IPS DF 19.7 (cell line): ENCODE measurements around the gene EXOSC7.
A peak's percentile ranks its signal among the peaks of the same experiment; 100 is the strongest.
"Not testable (repeated sequence)": the region's sequence is repeated elsewhere in the genome, so short reads cannot be mapped to it uniquely, and the experiment has no call there.

Source experiments
- DNase-seq: peaks from one replicate; pipeline ENCODE4 v3.0.0-alpha.2; 2013; ENCODE audit warnings: low read depth, low spot score

The EXOSC7 gene

DNA sequence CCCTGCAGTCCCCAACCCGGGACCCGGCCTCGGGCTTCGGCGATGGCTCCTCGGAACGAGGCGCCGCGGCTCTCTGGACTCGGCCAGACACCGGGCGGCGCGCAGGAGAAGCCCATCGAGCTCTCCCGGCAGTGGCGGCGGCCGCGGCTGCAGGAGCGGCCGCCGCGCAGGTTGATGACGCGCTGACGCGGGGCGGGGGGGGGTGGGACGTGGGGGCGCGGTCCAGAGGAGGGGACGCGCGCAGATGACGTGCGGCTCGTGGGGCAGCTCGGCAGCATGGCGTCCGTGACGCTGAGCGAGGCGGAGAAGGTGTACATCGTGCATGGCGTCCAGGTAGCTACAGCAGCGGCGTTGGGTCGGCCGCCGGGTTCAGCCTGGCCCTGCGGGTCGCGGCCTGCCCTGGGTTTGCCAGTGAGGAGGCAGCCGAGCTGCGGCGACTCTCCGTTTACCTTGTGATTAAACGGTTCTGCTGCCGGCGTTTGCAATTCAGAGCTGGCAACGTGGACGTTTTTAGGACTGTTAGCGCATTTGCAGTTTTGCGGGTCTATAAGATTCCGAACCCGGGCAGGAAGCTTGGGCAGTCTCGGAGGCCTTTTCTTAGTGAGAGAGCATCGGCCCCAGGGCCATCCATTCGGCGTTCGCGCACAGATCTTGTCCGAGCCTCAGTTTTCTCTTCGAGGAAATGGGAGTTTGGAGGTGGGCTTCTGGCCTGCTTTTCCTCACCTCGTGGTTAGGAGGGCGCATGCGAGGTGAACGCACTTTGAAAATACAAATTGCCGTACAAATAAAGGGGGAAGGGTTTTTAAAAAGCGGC is at the start of gene EXOSC7, which contains the start of gene ZDHHC3:
Gene EXOSC7, plus strand, starts transcription at position 243 of the 814 bp plus-strand sequence. Its CDS starts 34 bp downstream, at position 277.
Gene ZDHHC3, minus strand, starts transcription at position 173 of the 814 bp plus-strand sequence. CDS start 16,738 bp downstream, outside the sequence.
- DNase-seq = no peak

GRCh38 chr3:44926921-44927320 is 49.1 kb upstream of the EXOSC7 start:
- no peak for DNase-seq

- DNase-seq = no peak
These were observed 48.7 kb upstream of the EXOSC7 start for GRCh38 chr3:44927371-44927770.

DNA sequence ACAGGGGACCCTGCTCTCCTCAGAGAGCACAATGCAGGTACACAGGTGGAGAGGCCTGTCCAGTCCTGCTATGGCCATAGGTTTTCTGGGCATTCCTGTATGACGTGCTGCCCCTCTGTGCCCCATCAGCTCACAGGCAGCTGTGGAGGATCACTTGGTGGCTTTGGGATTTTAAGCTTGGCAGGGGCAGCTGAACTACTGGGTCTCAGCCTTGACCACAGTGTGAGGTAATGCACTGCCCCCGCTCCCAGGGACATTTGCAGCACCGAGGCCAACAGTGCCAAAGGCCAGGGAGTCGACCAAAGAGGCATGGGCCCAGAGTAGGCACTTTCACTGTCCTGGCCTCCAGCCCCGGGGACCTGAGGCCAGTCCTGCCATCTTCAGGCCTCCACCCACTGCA is 46.3 kb upstream of the EXOSC7 start:
- DNase-seq = no peak

DNA sequence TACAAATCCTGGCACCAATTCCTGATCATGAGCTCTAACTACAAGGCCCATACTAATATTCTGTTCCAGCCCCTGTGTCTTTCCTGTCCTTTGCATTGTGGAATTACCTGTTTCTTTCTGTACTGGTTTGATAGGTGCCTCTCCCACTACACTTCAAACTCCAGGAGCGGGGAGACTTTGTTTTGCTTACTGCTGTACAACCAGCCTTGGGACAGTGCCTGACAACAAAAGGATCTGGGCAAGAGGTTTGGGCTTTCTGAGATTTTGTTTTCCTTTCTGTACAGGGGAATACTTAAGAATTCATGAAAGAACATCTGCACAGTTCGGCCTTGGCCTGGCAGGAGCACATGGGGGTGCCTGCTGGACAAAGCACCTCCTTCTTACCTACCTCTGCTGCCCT is 45.1 kb upstream of the EXOSC7 start:
- no peak for DNase-seq

DNA sequence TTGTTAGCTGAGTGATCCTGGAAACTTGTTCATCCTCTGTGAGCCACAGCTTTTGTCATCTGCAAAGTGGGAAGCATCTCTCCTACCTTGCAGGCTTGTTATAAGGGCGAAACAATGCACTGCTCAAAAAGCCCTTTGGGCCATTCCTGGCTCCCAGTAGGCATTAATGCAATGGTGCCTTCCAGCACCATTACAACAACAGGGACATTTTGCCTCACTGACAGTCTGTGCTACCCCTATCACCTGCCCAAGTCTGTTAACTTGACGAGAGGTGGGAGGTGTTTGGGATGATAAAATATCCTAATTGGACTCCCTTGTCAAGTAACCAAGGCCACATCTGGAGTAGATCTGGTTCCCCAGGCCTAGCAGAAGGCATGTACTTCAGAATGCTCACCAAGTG is 44.3 kb upstream of the EXOSC7 start:
- no peak for DNase-seq

GRCh38 chr3:44932271-44932670 is 43.8 kb upstream of the EXOSC7 start:
- DNase-seq = no peak

DNA sequence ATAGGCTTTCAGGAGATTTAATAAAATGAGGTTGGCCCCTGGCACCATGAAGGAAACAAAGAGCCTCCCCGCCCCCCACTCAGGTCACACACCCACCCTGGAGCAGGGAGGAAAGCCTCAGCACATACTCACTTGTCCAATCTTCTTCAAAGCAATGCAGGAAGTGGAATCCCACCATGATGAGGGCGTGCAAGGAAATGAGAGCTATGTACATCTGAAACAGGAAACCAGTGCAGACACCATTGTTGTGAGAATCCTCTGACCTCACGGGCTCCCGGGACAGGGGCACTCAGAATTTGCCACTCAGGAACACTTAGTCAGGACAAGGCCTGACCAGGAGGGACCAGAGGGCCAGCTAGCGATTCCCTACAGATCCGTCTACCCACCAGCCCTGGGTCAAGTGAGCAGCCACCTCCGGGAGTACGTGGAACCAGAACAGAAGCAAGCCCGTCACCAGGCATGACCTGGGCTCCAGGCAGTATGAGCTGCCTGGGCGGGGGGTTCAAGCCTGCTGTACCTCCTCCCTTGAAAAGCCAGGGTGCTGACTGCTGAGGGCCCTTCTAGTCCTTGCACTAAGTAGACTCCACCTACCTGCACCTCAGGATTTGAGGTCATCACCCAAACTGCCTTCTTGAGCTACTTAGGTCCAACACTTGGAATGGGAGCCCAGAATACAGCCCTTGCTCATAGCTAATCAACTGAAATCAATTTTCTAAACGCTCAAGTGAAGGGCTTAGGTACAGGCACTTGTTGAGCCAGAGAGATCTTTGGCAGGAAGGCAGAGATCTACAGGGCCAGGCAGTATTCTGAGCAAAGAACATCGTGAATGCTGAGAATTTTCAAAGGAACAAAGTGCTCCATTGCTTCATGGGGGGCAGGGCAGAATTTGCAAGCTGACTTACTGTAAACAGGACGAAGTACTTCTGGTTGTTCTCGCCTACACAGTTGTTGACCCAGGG is 42.8 kb upstream of the EXOSC7 start:
- DNase-seq = no peak

GRCh38 chr3:44939581-44940036 is 36.4 kb upstream of the EXOSC7 start:
- no peak for DNase-seq

DNA sequence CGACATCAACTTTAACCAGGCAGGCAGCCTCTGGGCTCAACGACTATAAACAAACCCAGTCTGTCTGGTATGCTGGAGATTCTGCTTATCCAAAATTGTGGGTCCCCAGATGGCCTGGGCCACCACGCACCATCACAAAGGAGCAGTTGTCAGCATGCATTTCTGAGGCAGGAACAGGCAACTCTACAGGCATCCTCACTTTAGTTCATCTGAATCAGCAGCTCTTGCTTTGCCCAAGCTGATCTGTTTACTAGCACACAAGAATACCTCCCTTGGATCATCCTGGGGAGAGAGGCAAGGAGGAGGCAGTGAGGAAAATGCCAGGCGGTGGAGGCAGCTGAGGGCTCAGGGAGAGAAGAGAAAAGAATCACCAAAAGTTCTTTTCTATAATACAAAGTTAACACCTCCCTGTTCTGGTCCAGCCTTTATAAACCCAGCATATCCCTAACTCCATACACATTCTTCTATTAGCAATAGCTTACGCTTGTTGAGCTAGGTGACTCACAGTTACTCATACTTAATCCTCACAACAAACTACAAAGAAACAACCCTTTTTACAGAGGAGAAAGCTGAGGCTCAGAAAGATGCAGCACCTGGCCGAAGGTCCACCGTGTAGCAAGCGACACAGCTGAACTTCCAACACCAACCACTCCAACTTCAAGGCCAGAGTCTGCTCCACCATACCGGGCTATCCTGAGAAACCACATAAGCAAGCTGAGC is 33.7 kb upstream of the EXOSC7 start:
- DNase-seq = no peak

DNA sequence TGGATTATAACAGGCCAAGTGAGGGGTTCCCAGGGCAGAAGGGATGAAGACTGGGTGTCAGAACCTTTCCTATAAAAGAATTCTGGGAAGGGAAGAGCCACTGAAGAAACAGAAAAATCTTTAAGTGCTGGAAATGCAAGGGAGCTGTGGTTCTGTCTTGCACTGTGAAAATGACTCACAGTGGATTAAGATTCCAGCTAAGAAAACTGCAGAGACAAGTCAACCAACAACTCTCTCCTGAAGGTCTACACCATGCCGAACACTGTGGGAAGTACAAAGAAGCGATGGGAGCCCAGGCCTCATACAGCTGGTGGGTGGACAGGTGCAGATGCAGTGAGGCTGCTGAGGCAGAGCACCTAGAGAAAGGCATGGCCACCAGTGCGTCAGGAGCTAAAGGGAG is 27.8 kb upstream of the EXOSC7 start:
- no peak for DNase-seq

DNA sequence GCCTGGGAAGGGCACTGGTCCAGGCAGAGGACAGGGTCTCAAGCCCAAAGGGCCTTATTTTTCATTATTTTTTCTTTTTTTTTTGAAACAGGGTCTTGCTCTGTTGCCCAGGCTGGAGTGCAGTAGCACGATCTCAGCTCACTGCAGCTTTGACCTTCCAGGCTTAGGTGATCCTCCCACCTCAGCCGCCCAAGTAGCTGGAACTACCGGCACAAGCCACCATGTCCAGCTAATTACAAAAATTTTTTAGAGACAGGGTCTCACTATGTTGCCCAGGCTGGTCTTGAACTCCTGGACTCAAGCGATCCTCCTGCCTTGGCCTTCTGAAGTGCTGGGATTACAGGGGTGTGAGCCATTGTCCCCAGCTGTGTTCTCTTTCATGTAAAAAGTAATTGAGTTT is 26.3 kb upstream of the EXOSC7 start:
- not testable (repeated sequence) for DNase-seq

GRCh38 chr3:44950275-44950734 is 25.7 kb upstream of the EXOSC7 start:
- peak; percentile 15 for DNase-seq

DNA sequence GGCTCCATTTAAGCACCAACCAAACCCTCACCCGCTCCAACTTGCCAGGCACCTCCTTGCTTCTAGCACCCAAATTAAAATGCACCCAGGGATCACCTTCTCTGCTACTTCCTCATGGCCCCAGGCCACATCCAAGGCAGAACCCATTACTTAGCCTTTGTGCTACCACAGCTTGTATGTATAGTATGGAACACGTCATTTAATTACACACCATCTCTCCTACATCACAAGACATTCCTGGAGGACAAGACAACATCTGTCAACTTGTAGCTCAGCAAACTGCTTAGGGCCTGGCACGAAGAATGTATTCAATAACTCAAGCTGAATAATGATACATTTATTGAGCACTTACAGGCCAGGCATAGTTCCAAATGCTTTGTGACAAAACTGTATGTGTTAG is 23.4 kb upstream of the EXOSC7 start:
- no peak for DNase-seq

DNA sequence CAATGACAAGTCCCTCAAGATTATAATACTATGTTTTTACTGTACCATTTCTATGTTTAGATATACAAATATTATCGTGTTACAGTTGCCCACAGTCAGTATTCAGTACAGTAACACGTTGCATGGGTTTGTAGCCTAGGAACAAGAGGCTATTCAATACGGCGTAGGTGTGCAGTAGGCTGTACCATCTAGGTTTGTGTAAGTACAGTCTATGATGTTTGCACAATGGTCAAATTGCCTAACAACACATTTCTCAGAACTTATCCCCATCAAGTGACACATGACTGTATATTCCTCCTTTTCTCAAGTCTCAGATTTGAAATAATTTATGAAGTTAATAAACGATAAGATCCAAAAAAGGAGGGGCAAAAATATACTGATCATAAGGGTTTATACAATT is 21.7 kb upstream of the EXOSC7 start:
- DNase-seq = no peak

- DNase-seq = no peak
These were observed 21.1 kb upstream of the EXOSC7 start for GRCh38 chr3:44954962-44955361.

GRCh38 chr3:44955917-44956316 is 20.1 kb upstream of the EXOSC7 start:
- DNase-seq = no peak

DNA sequence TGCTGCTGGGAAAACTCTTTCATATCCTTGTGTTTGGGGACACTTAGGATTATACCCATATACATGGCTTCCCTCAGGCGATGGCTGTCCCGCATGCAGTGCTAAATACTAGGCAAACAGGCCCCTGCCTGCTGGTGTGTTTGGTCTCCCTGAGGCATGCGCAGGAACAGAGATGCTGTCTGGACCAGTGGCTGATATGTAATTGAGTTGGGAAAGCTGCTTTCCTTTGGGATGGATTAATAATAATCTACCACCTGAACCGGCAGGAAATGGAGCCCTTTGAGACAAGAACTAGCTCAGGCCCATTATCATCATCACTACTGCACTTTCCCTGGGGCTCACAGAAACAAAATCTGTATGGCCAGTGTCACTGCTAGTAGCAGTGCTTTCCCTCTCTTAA is 18.1 kb upstream of the EXOSC7 start:
- DNase-seq = no peak

GRCh38 chr3:44958386-44958785 is 17.7 kb upstream of the EXOSC7 start:
- no peak for DNase-seq

DNA sequence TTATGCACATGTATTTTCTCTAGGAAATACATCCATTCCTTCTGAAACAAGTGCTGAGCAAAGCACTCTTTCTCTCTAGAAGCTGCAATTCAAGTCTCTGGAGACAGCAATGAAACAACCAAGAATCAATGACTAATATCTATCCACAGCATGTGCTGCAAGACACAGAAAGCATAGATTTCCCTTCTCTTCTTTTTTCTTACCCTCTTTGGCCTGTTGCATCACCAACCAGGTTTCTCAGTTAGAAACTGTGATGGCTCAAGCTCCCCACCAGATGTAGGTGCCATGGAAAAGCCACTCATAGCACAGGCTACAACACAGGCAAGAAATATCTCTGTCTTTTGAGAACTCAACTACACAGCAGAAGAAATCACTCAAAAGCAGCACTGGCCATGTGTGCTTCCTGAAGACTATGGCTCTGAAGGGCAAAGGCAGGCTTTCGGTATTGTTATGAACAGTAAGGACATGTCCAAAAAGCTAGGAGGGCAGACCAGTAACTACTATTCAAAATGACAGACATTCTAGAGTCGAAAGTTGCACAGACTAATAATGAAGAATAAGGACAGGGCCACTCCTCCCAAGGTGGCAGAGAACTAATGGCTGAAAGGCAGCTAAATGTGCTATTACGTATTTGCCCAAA is 15.5 kb upstream of the EXOSC7 start:
- no peak for DNase-seq

DNA sequence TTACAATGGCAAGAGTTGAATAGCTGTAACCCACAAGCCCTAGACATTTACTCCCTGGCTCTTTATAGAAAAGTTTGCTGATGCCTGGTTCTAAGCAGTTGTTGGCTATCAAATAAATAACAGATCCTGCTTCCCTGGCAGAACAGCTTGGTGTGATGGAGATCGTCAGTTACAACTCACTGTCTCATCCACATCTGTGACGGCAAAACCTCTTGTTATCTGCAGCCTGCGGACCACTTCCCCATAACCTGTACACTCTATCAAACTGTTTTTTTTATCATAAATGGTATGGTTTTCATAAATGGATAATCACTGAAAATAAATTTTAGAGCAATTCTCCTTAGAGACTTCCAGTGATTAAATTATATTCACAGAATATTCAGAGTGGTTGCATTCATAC is 14.2 kb upstream of the EXOSC7 start:
- no peak for DNase-seq
